Thyroid gland (tissue), 4 donors: ENCODE results near the gene ADAMTS17. TPM values are rescaled to one million over a fixed set of nuclear protein-coding genes. Genes with fewer than 3 reads are reported as not detected.

ENCODE experiments used
- DNase-seq, 2 donors: peaks; one replicate each; pipeline ENCODE4 v3.0.0-alpha.2; 2019
- H3K27ac ChIP-seq, 3 donors: fragments of 200-600 bp; sonication (generic); 1 replicate in 2 of 3; 2 replicates in 1 of 3; pipeline ENCODE4 v1.5.1; 2016 to 2019; ENCODE audit warnings: mild to moderate bottlenecking in 1 of 3, moderate library complexity in 1 of 3
- H3K27me3 ChIP-seq: fragments of 200-600 bp; sonication (generic); one replicate; pipeline ENCODE4 v1.5.1; 2019
- H3K36me3 ChIP-seq, 2 donors: fragments of 200-600 bp; sonication (generic); one replicate each; pipeline ENCODE4 v1.5.1; 2016 to 2019
- H3K4me1 ChIP-seq, 2 donors: fragments of 200-600 bp; sonication (generic); one replicate each; pipeline ENCODE4 v1.5.1; 2017 to 2019
- H3K4me3 ChIP-seq, 3 donors: fragments of 200-600 bp; sonication (generic); replicated peaks in 1 of 3; 1 replicate in 2 of 3; 2 replicates in 1 of 3; pipeline ENCODE4 v1.5.1; 2016; ENCODE audit warnings: mild to moderate bottlenecking in 1 of 3
- H3K9me3 ChIP-seq: fragments of 200-600 bp; sonication (generic); one replicate; pipeline ENCODE4 v1.5.1; 2017
- POLR2A ChIP-seq, 2 donors: fragments of 450-650 bp; IDR thresholded peaks; one replicate each; pipeline ENCODE4 v1.6.1; 2017; ENCODE audit warnings: antibody characterized with exemption in 2 of 2, mild to moderate bottlenecking in 2 of 2, moderate library complexity in 1 of 2
- WGBS, 2 donors: methylation state at CpG; one replicate each; pipeline ENCODE4 v1.1.5; 2017; 5-methylcytosine and 5-hydroxymethylcytosine counted together
- intact Hi-C: fragments of 100-400 bp; cut with DNase I; formaldehyde crosslinking; loops from one replicate; pipeline ENCODE4 v1.15.1; 2023
- total RNA-seq, 4 donors: library from RNA; depleted of rRNA; stranded (reverse); fragments of >200 nt; gene quantifications; one replicate each; pipeline ENCODE4 v1.2.3, GENCODE V29; 2016
- TF ChIP-seq, protein P1 (sequence below), 6 experiments: fragments of 200-600 bp in 3 of 6; fragments of 450-650 bp in 3 of 6; sonication (generic) in 3 of 6; IDR thresholded peaks; one replicate each; pipeline ENCODE4 v1.5.1; 2016 to 2019; ENCODE audit warnings: antibody characterized with exemption in 6 of 6, mild to moderate bottlenecking in 2 of 6, inconsistent platforms in 1 of 6, moderate library complexity in 1 of 6

The ADAMTS17 gene
- total RNA-seq, 4 donors from 2014 or later, result 3.5 to 667 (median 5.3) TPM

DNA sequence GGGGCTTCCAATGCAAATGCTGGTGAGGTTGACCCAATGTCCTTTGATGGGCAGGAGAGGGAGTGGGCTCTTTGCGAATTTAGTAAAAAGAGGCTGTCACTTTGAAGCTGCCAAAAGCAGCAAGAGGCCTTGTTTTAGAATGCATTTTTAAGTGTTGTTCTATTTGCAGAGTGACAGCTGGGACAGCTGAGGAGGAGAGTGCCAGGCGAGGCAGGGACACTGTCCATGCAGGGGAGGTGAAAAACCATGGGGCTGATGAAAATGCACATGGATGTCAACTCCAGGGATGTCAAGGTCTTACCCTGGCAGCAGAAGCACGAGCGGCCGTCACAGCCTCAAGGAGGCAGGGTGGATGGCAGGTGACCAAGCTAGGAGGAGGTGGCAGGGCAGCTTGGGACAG lies 279.8 kb downstream of the ADAMTS17 start:
- no peak for DNase-seq
- intact Hi-C loops, result no loop called here
- Histone ChIP-seq H3K36me3 (no peaks in the 10 kb centered on the region), H3K27me3 (no peaks in the 10 kb centered on the region), H3K27ac (no peak overlapping the region), H3K4me3 (no peak overlapping the region), H3K9me3 (no peaks in the 10 kb centered on the region), H3K4me1 (peaks cover 15 to 24% of the 10 kb centered on the region in 2 donors)
- 69 to 74% methylated on average over 5 of the region's 5 CpGs for WGBS, 2 donors
- TF ChIP-seq, protein P1, sequence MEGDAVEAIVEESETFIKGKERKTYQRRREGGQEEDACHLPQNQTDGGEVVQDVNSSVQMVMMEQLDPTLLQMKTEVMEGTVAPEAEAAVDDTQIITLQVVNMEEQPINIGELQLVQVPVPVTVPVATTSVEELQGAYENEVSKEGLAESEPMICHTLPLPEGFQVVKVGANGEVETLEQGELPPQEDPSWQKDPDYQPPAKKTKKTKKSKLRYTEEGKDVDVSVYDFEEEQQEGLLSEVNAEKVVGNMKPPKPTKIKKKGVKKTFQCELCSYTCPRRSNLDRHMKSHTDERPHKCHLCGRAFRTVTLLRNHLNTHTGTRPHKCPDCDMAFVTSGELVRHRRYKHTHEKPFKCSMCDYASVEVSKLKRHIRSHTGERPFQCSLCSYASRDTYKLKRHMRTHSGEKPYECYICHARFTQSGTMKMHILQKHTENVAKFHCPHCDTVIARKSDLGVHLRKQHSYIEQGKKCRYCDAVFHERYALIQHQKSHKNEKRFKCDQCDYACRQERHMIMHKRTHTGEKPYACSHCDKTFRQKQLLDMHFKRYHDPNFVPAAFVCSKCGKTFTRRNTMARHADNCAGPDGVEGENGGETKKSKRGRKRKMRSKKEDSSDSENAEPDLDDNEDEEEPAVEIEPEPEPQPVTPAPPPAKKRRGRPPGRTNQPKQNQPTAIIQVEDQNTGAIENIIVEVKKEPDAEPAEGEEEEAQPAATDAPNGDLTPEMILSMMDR (IDR thresholded peaks at IDR 0.05), result no peak
- TF ChIP-seq POLR2A (IDR thresholded peaks at IDR 0.05), result no peak

DNA sequence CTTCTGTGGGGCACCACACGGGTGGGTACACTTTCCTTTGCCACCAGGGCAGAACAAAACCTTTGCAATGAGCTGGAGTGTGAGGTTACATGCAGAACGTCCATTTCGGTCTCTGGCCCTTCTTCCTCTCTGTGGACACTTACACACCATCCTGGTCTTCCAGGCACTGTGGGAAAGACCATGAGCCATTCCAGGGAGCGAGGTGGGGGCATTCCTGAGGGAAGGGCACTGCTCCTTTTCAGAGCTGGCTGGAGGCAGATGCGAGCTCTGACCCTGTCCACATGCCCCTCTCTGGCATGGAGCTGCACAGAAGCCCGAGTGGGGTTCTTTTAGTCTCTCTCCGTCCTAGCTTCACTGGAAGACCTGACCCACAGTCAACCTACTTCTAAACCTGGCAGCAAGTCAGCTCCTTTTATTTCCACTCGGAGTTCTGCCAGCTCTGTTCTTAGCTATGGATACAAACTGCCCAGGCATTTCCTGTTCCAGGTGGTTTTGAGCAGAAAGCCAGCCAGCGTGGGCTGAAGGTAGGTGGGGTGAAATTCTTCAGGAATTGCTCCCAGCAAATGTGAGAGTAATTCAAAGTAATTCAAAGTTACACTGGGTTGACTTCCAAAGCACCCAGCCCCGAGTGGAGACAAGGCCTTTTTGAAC lies 281.4 kb downstream of the ADAMTS17 start:
- 27 to 36% methylated on average over 10 of the region's 10 CpGs for whole genome bisulfite sequencing, 2 donors
- Histone ChIP-seq H3K9me3 (no peaks in the 10 kb centered on the region), H3K4me1 (peaks cover 15 to 24% of the 10 kb centered on the region in 2 donors), H3K27ac (peak overlapping the region; percentile 57 to 80 (median 69)), H3K27me3 (no peaks in the 10 kb centered on the region), H3K36me3 (no peaks in the 10 kb centered on the region), H3K4me3 (no peak overlapping the region)
- intact Hi-C loops, result no loop called here
- peak; percentile 92 for DNase-seq
- TF ChIP-seq POLR2A (IDR thresholded peaks at IDR 0.05), result no peak
- TF ChIP-seq, protein P1 (IDR thresholded peaks at IDR 0.05), result no peak

DNA sequence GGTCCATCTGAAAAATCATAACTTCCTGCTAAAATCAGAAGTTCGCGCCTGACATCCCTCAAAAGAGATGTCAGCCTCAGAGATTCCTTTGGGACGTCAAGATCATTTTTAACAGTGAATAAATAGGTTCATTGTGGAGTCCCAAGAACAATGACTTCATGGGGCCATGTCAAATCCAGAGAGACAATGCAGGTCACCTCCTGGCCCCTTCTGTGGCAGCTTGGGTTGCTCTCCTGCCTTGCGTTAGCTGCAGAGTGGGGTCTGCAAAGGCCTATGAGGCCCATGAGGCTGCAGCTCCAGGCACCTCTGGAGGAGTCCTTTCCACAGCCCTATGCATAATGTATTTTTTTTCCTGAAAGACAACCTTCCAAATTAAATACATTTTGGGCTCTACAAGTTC lies 282.3 kb downstream of the ADAMTS17 start:
- no peak overlapping the region for H3K4me3 ChIP-seq
- DNase-seq, result no peak
- intact Hi-C loops, result no loop called here
- peaks cover 15 to 24% of the 10 kb centered on the region in 2 donors for H3K4me1 ChIP-seq
- H3K9me3 ChIP-seq, result no peaks in the 10 kb centered on the region
- H3K27ac ChIP-seq, result no peak overlapping the region
- 93 to 97% methylated on average over 4 of the region's 4 CpGs for WGBS, 2 donors
- no peaks in the 10 kb centered on the region for H3K27me3 ChIP-seq
- no peaks in the 10 kb centered on the region for H3K36me3 ChIP-seq
- TF ChIP-seq, protein P1 (IDR thresholded peaks at IDR 0.05), result no peak
- no peak for TF ChIP-seq POLR2A (IDR thresholded peaks at IDR 0.05)

DNA sequence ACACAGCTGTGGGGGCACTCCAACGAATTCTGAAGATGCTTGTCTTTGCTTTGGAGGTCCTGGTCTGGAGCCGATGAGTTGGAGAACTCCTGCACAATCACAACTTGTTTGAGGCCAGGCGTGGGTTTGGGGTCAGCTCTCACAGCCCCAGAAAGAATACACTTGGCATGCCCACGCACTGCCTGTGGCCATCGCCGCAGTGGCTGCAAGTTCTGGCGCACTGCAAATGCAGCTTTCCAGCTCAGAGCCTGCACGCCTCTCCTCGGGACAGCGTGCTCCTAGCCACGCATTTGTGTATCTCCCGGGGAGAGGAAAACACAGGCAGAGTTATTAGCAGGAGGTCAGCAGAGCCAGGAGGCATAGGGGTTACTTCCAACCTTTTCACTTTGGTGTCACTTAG lies 282.7 kb downstream of the ADAMTS17 start:
- H3K4me3 ChIP-seq, result no peak overlapping the region
- intact Hi-C loops, result no loop called here
- 81 to 84% methylated on average over 12 of the region's 12 CpGs for WGBS, 2 donors

DNA sequence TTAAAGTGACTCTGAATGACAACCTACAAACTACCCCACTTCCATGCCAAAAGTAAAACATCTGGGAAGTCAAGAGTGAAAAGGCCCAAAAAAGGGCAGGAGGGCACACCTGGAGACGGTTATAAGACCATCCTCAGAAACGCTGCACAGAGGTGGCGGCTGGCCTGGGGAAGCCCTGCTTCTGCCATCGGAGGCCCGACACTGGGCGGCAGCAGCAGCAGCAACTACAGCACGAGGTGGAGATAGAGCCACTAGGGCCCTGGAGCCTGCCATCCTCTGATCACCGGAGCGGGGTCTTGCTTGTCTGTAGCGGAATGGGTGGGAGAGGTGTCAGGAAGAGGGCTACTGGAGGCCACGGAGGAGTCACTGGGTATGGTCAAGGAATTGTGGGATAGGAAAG lies 283.3 kb downstream of the ADAMTS17 start:
- TF ChIP-seq, protein P1 (IDR thresholded peaks at IDR 0.05), result no peak
- TF ChIP-seq POLR2A (IDR thresholded peaks at IDR 0.05), result no peak
- intact Hi-C loops, result no loop called here
- no peak overlapping the region for H3K27ac ChIP-seq
- 91 to 93% methylated on average over 11 of the region's 11 CpGs for WGBS, 2 donors
- H3K4me1 ChIP-seq, result peaks cover 15 to 24% of the 10 kb centered on the region in 2 donors
- no peak for DNase-seq
- H3K9me3 ChIP-seq, result no peaks in the 10 kb centered on the region
- no peak overlapping the region for H3K4me3 ChIP-seq
- H3K36me3 ChIP-seq, result no peaks in the 10 kb centered on the region
- H3K27me3 ChIP-seq, result no peaks in the 10 kb centered on the region

More for the DNA sequence above, 282.7 kb downstream of the ADAMTS17 start:
- TF ChIP-seq POLR2A (IDR thresholded peaks at IDR 0.05), result no peak
- TF ChIP-seq, protein P1 (IDR thresholded peaks at IDR 0.05), result no peak
- H3K27me3 ChIP-seq, result no peaks in the 10 kb centered on the region
- peaks cover 15 to 24% of the 10 kb centered on the region in 2 donors for H3K4me1 ChIP-seq
- H3K36me3 ChIP-seq, result no peaks in the 10 kb centered on the region
- no peak overlapping the region for H3K27ac ChIP-seq
- DNase-seq, result no peak
- H3K9me3 ChIP-seq, result no peaks in the 10 kb centered on the region
